CD14-positive monocyte (primary cell): ENCODE measurements around the gene RHEB. TPM values are rescaled to one million over a fixed set of nuclear protein-coding genes. Genes with fewer than 3 reads are reported as not detected.

Source experiments
- DNase-seq, 3 donors: peaks; one replicate each; pipeline ENCODE4 v3.0.0-alpha.2; 2011 to 2022
- H2AFZ ChIP-seq: 2 replicates; pipeline ENCODE4 v1.6.0; 2012; ENCODE audit warnings: mild to moderate bottlenecking, low read depth, low read length, inconsistent platforms; ENCODE audit not compliant: insufficient read depth, poor library complexity, severe bottlenecking
- H3K27ac ChIP-seq, 2 donors: 1 replicate in 1 of 2; 2 replicates in 1 of 2; pipeline ENCODE4 v1.5.1; 2012 to 2013; ENCODE audit warnings: low read length in 2 of 2, control low read depth in 1 of 2, inconsistent platforms in 1 of 2, low read depth in 1 of 2, mild to moderate bottlenecking in 1 of 2
- H3K27me3 ChIP-seq, 2 donors: one replicate each; pipeline versions ENCODE4 v1.6.0 to v1.6.1; 2011 to 2013; ENCODE audit warnings: low read length in 2 of 2; ENCODE audit not compliant: control insufficient read depth in 2 of 2, insufficient read depth in 2 of 2
- H3K36me3 ChIP-seq, 2 donors: replicated peaks in 1 of 2; 1 replicate in 1 of 2; 2 replicates in 1 of 2; pipeline versions ENCODE4 v1.5.1 to v1.6.1; 2012 to 2013; ENCODE audit warnings: low read length in 2 of 2, control low read depth in 1 of 2, inconsistent platforms in 1 of 2, mild to moderate bottlenecking in 1 of 2; ENCODE audit not compliant: insufficient read depth in 2 of 2, control insufficient read depth in 1 of 2
- H3K4me1 ChIP-seq, 2 donors: 1 replicate in 1 of 2; 2 replicates in 1 of 2; pipeline versions ENCODE4 v1.5.1 to v1.6.1; 2012 to 2013; ENCODE audit warnings: low read length in 2 of 2, control low read depth in 1 of 2, inconsistent platforms in 1 of 2, mild to moderate bottlenecking in 1 of 2, moderate library complexity in 1 of 2; ENCODE audit not compliant: insufficient read depth in 2 of 2, control insufficient read depth in 1 of 2
- H3K4me2 ChIP-seq: replicated peaks from 2 replicates; pipeline ENCODE3; 2012; ENCODE audit warnings: low read length, moderate library complexity, mild to moderate bottlenecking; ENCODE audit not compliant: poor library complexity, severe bottlenecking; ENCODE audit errors: extremely low read depth
- H3K4me3 ChIP-seq, 3 experiments: fragments of 200-600 bp in 1 of 3; sonication (generic) in 1 of 3; replicated peaks in 1 of 3; 1 replicate in 2 of 3; 2 replicates in 1 of 3; pipeline ENCODE4 v1.5.1; 2011 to 2013; ENCODE audit warnings: low read length in 3 of 3, mild to moderate bottlenecking in 3 of 3, control low read depth in 2 of 3, low read depth in 2 of 3, inconsistent platforms in 1 of 3, moderate library complexity in 1 of 3
- H3K79me2 ChIP-seq: 2 replicates; pipeline ENCODE4 v1.6.0; 2012; ENCODE audit warnings: mild to moderate bottlenecking, control low read depth, inconsistent platforms, low read length, moderate library complexity; ENCODE audit not compliant: insufficient read depth
- H3K9ac ChIP-seq: 2 replicates; pipeline ENCODE4 v1.6.0; 2017; ENCODE audit warnings: low read length, mild to moderate bottlenecking; ENCODE audit not compliant: insufficient read depth, poor library complexity, severe bottlenecking
- H3K9me3 ChIP-seq, 2 donors: replicated peaks in 1 of 2; 1 replicate in 1 of 2; 2 replicates in 1 of 2; pipeline versions ENCODE4 v1.5.1 to v1.6.1; 2012 to 2013; ENCODE audit warnings: low read length in 2 of 2, control low read depth in 1 of 2; ENCODE audit not compliant: control insufficient read depth in 1 of 2, insufficient read depth in 1 of 2
- H4K20me1 ChIP-seq: 2 replicates; pipeline ENCODE4 v1.6.0; 2012; ENCODE audit warnings: mild to moderate bottlenecking, low read length, control low read depth, moderate library complexity; ENCODE audit not compliant: insufficient read depth
- H3K27ac Mint-ChIP-seq, 7 donors: one replicate each; pipeline ENCODE4 v1.8.0; 2020; ENCODE audit warnings: mild to moderate bottlenecking in 7 of 7, mixed read lengths in 7 of 7, moderate library complexity in 6 of 7, inconsistent platforms in 2 of 7
- H3K27me3 Mint-ChIP-seq, 3 donors: one replicate each; pipeline ENCODE4 v1.8.0; 2021 to 2022; ENCODE audit warnings: low read depth in 3 of 3, mild to moderate bottlenecking in 3 of 3, mixed read lengths in 3 of 3, moderate library complexity in 3 of 3, inconsistent platforms in 1 of 3
- H3K36me3 Mint-ChIP-seq, 2 donors: one replicate each; pipeline ENCODE4 v1.8.0; 2020; ENCODE audit warnings: mixed read lengths in 2 of 2, inconsistent platforms in 1 of 2, mild to moderate bottlenecking in 1 of 2
- H3K4me1 Mint-ChIP-seq: one replicate; pipeline ENCODE4 v1.8.0; 2020; ENCODE audit warnings: mild to moderate bottlenecking, mixed read lengths
- H3K4me3 Mint-ChIP-seq, 2 donors: one replicate each; pipeline ENCODE4 v1.8.0; 2020; ENCODE audit warnings: mild to moderate bottlenecking in 2 of 2, mixed read lengths in 2 of 2, moderate library complexity in 1 of 2
- H3K9me3 Mint-ChIP-seq, 7 donors: one replicate each; pipeline ENCODE4 v1.8.0; 2020 to 2022; ENCODE audit warnings: mixed read lengths in 7 of 7, mild to moderate bottlenecking in 6 of 7, moderate library complexity in 6 of 7, inconsistent platforms in 2 of 7
- WGBS: methylation state at CpG from one replicate; pipeline ENCODE4 v1.1.5; 2013; ENCODE audit warnings: missing lambda C conversion rate; ENCODE audit not compliant: insufficient coverage; 5-methylcytosine and 5-hydroxymethylcytosine counted together
- intact Hi-C, 2 donors: fragments of 100-400 bp; cut with micrococcal nuclease; formaldehyde crosslinking; loops; one replicate each; pipeline versions ENCODE4 v1.15.0 to v1.15.1; 2023
- polyA plus RNA-seq, 3 donors: library from polyadenylated mRNA; depleted of rRNA in 1 of 3; unstranded in 2 of 3; stranded (reverse) in 1 of 3; fragments of 300-500 nt in 2 of 3; fragments of >200 nt in 1 of 3; fragmentation: Illumina TruSeq in 2 of 3; gene quantifications; 1 replicate in 2 of 3; 2 replicates in 1 of 3; pipeline ENCODE4 v1.2.3, GENCODE V29; 2012 to 2021
- TF ChIP-seq, protein P1 (sequence below): fragments of 200-600 bp; IDR thresholded peaks from one replicate; pipeline ENCODE4 v1.8.0; 2022; ENCODE audit warnings: antibody characterized with exemption, mild to moderate bottlenecking

The RHEB gene
- polyA plus RNA-seq, 3 donors: 20.4 to 96.1 (median 95.8) TPM

DNA sequence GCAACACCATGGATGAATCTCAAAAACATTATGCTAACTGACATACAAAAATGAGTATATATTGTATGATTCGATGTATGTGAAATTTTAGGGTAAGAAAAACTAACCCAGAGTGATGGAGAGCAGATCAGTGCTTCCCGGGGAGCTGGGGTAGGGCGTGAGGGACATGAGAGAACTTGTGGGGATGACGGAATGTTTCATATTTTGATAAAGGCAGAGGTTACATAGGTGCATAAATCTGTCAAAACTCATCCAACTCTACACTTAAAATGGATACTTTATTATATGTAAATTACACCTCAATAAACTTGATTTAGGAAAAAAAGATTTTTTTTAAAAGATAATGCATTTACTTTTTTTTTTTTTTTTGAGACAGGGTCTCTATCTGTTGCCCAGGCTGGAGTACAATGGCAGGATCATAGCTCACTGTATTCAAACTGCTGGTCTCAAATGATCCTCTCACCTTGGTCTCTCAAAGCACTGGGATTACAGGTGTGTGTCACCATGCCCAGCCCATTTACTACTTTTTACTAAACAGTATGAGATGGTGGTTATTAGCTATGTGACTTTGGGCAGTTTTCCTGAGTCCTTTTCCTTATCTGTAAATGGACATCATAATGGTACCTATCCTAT is 13.7 kb downstream of the RHEB start:
- Mint-ChIP-seq H3K27me3 (no peaks in the 10 kb centered on the region), H3K27ac (peak overlapping the region in 2 of 7 donors; percentile 19 to 66), H3K4me3 (no peak overlapping the region), H3K9me3 (peaks cover 0 to 2% (median 0%) of the 10 kb centered on the region in 7 donors), H3K36me3 (peaks cover 3 to 10% of the 10 kb centered on the region in 2 donors), H3K4me1 (peaks cover 51% of the 10 kb centered on the region)
- Histone ChIP-seq H3K4me1 (peaks cover 14 to 26% of the 10 kb centered on the region in 2 donors), H4K20me1 (peaks cover 100% of the 10 kb centered on the region), H3K36me3 (no peaks in the 10 kb centered on the region), H3K4me2 (no peak overlapping the region), H3K9ac (no peak overlapping the region), H2AFZ (no peak overlapping the region), H3K79me2 (peaks cover 100% of the 10 kb centered on the region), H3K27me3 (no peaks in the 10 kb centered on the region), H3K4me3 (no peak overlapping the region), H3K27ac (peak overlapping the region in 1 of 2 donors; percentile 3), H3K9me3 (no peaks in the 10 kb centered on the region)
- intact Hi-C loops: no loop called here
- WGBS: no CpG with 5 or more reads among the region's 4 CpGs
- no peak for DNase-seq
- TF ChIP-seq, protein P1, sequence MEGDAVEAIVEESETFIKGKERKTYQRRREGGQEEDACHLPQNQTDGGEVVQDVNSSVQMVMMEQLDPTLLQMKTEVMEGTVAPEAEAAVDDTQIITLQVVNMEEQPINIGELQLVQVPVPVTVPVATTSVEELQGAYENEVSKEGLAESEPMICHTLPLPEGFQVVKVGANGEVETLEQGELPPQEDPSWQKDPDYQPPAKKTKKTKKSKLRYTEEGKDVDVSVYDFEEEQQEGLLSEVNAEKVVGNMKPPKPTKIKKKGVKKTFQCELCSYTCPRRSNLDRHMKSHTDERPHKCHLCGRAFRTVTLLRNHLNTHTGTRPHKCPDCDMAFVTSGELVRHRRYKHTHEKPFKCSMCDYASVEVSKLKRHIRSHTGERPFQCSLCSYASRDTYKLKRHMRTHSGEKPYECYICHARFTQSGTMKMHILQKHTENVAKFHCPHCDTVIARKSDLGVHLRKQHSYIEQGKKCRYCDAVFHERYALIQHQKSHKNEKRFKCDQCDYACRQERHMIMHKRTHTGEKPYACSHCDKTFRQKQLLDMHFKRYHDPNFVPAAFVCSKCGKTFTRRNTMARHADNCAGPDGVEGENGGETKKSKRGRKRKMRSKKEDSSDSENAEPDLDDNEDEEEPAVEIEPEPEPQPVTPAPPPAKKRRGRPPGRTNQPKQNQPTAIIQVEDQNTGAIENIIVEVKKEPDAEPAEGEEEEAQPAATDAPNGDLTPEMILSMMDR: no peak

DNA sequence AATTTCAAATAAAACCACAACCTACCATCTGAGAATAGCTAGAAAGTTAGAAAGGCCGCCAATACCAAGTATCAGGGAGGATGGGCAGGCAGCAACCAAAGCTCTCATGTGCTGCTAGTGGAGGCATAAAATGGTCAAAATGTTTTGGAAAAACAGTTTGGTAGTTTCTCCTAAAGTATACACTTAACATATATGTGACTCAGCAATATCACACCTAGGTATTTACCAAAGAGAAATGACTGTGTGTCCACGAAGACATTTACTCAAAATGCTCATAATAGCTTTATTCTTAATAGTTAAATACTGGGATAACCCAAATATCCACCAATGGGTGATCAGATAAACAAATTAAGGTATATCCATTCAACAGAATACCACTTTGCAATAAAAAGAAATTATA is 14.3 kb downstream of the RHEB start:
- Histone ChIP-seq H3K36me3 (no peaks in the 10 kb centered on the region), H3K4me2 (no peak overlapping the region), H3K4me3 (no peak overlapping the region), H3K4me1 (peaks cover 14 to 25% of the 10 kb centered on the region in 2 donors), H3K9ac (no peak overlapping the region), H3K27ac (peak overlapping the region in 1 of 2 donors; percentile 3), H2AFZ (no peak overlapping the region), H3K27me3 (no peaks in the 10 kb centered on the region), H4K20me1 (peaks cover 100% of the 10 kb centered on the region), H3K9me3 (no peaks in the 10 kb centered on the region), H3K79me2 (peaks cover 100% of the 10 kb centered on the region)
- intact Hi-C loops: no loop called here
- no CpG with 5 or more reads among the region's 2 CpGs for WGBS
- Mint-ChIP-seq H3K4me3 (no peak overlapping the region), H3K27ac (peak overlapping the region in 1 of 7 donors; percentile 63), H3K36me3 (peaks cover 3 to 11% of the 10 kb centered on the region in 2 donors), H3K4me1 (peaks cover 52% of the 10 kb centered on the region), H3K9me3 (peaks cover 0 to 2% (median 0%) of the 10 kb centered on the region in 7 donors), H3K27me3 (no peaks in the 10 kb centered on the region)
- DNase-seq: no peak
- TF ChIP-seq, protein P1: no peak
